HT-29 (cell line): ENCODE data around the gene SAXO2. TPM values are rescaled to one million over a fixed set of nuclear protein-coding genes. Genes with fewer than 3 reads are reported as not detected.
"Not testable (repeated sequence)": the region's sequence is repeated elsewhere in the genome, so short reads cannot be mapped to it uniquely, and the experiment has no call there.

ENCODE experiments used
- DNase-seq: peaks from one replicate; pipeline ENCODE4 v3.0.0-alpha.2; 2015; ENCODE audit warnings: low spot score
- total RNA-seq: library from RNA; depleted of rRNA; stranded (reverse); fragments of >200 nt; shearing (Covaris generic); gene quantifications from 2 replicates; pipeline ENCODE4 v1.2.3, GENCODE V29; 2014

SAXO2 gene
- total RNA-seq, 1 experiment from 2014 or later, result 1.2 TPM

GRCh38 chr15:82286475-82286874 lies 23.9 kb downstream of the SAXO2 start:
- DNase-seq, result not testable (repeated sequence)

GRCh38 chr15:82288202-82288601 lies 25.6 kb downstream of the SAXO2 start:
- DNase-seq, result not testable (repeated sequence)

GRCh38 chr15:82292271-82292670 lies 29.7 kb downstream of the SAXO2 start:
- DNase-seq, result no peak

GRCh38 chr15:82294061-82294690 lies 31.6 kb downstream of the SAXO2 start:
- no peak for DNase-seq

- peak; percentile 28 for DNase-seq
Observed at GRCh38 chr15:82297546-82297945, 34.9 kb downstream of the SAXO2 start.

GRCh38 chr15:82298032-82298431 lies 35.4 kb downstream of the SAXO2 start:
- no peak for DNase-seq

GRCh38 chr15:82298520-82298919 lies 35.9 kb downstream of the SAXO2 start:
- no peak for DNase-seq

- not testable (repeated sequence) for DNase-seq
Observed at GRCh38 chr15:82299511-82299914, 36.9 kb downstream of the SAXO2 start.

GRCh38 chr15:82300326-82300725 lies 37.7 kb downstream of the SAXO2 start:
- not testable (repeated sequence) for DNase-seq

GRCh38 chr15:82300883-82301282 lies 38.3 kb downstream of the SAXO2 start:
- DNase-seq, result no peak

- no peak for DNase-seq
Observed at GRCh38 chr15:82301296-82302016, 38.8 kb downstream of the SAXO2 start.

- DNase-seq, result no peak
Observed at GRCh38 chr15:82303956-82304777, 41.5 kb downstream of the SAXO2 start.

GRCh38 chr15:82304778-82305090 lies 42.1 kb downstream of the SAXO2 start:
- no peak for DNase-seq

GRCh38 chr15:82305621-82306048 lies 43.0 kb downstream of the SAXO2 start:
- DNase-seq, result no peak

GRCh38 chr15:82306791-82307713 lies 44.4 kb downstream of the SAXO2 start:
- no peak for DNase-seq

GRCh38 chr15:82307714-82308081 lies 45.1 kb downstream of the SAXO2 start:
- no peak for DNase-seq

GRCh38 chr15:82309802-82310201 lies 47.2 kb downstream of the SAXO2 start:
- no peak for DNase-seq

- not testable (repeated sequence) for DNase-seq
Observed at GRCh38 chr15:82311321-82311720, 48.7 kb downstream of the SAXO2 start.

GRCh38 chr15:82312586-82313349 lies 50.1 kb downstream of the SAXO2 start:
- no peak for DNase-seq

- no peak for DNase-seq
Observed at GRCh38 chr15:82313446-82313845, 50.8 kb downstream of the SAXO2 start.
